Measurements from ENCODE around the gene PRXL2B. TPM values are rescaled to one million over a fixed set of nuclear protein-coding genes. Genes with fewer than 3 reads are reported as not detected.

Gene PRXL2B
- total RNA-seq, 1 donor from 2014 or later: 43.5 TPM

GRCh38 chr1:2597441-2598328 is 11.1 kb downstream of the PRXL2B start:
- intact Hi-C loops (cut with micrococcal nuclease): no loop called here
- Mint-ChIP-seq H3K36me3 (ENCODE audit: low read depth) (no peaks in the 10 kb centered on the region), H3K4me3 (no peak overlapping the region), H3K27me3 (peaks cover 8% of the 10 kb centered on the region), H3K9me3 (no peaks in the 10 kb centered on the region), H3K27ac (no peak overlapping the region), H3K4me1 (peaks cover 2% of the 10 kb centered on the region)
- DNase-seq: no peak

DNA sequence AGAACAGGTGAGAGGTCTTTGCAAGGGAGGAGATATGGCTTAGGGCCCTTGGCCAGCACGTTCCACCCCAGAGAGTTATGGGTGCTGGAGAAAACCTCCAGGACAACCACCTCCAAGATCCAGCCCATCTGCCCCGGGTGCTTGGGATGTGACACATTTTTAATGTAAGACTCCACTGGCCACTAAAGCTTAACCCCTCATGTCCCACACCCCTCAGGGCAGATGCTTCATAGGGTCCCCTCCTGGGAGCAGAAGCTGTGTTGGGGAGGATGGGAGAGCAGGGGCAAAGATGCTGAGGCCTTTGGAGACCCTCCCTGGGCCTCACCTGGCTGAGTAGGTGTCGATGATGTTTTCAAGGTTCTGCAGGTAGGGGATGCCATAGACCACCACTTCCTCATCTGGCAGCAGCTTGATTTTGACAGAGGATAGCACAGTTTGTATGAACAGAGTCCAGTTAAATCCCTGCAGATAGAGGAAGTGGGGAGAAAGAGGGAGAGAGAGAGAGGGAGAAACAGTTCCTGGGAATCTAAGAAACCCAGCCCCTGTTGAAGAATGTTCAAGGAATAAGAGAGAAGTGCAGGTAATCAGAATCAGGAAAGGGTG is 11.9 kb downstream of the PRXL2B start:
- no peaks in the 10 kb centered on the region for H3K36me3 Mint-ChIP-seq (ENCODE audit: low read depth)
- no peak overlapping the region for H3K4me3 Mint-ChIP-seq
- H3K9me3 Mint-ChIP-seq: no peaks in the 10 kb centered on the region
- no peaks in the 10 kb centered on the region for H3K4me1 Mint-ChIP-seq
- DNase-seq: no peak
- H3K27ac Mint-ChIP-seq: no peak overlapping the region
- intact Hi-C loops (cut with micrococcal nuclease): no loop called here
- peaks cover 8% of the 10 kb centered on the region for H3K27me3 Mint-ChIP-seq

DNA sequence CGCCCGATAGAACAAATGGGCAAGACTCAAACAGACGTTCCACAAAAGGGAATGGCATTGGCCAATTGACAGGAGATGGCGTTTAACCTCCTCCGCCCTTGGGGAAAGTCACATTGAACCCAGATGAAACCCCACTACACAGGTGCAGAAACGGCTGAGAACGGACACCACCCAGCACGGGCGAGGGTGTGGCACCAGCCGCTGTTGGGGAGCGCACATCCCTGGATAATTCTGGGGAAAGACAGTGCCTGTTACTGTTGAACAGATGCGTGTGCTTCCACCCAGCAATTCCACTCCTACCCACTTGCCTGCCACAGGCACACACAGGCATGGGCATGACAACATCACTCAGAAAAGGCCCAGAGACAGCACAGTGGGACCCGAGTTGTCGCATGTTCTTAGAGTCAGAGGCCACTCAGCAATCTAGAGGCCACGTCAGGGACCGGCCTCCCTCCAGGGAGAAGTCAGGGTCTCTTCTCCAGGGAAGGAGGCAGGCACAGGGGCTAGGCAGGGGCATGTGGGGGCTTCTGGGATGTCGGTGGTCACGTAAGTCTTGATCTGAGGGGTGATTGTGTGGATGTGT is 15.2 kb downstream of the PRXL2B start:
- Mint-ChIP-seq H3K27ac (no peak overlapping the region), H3K4me3 (no peak overlapping the region), H3K36me3 (ENCODE audit: low read depth) (no peaks in the 10 kb centered on the region), H3K27me3 (peaks cover 8% of the 10 kb centered on the region), H3K9me3 (no peaks in the 10 kb centered on the region), H3K4me1 (no peaks in the 10 kb centered on the region)
- DNase-seq: no peak
- intact Hi-C loops (cut with micrococcal nuclease): no loop called here

DNA sequence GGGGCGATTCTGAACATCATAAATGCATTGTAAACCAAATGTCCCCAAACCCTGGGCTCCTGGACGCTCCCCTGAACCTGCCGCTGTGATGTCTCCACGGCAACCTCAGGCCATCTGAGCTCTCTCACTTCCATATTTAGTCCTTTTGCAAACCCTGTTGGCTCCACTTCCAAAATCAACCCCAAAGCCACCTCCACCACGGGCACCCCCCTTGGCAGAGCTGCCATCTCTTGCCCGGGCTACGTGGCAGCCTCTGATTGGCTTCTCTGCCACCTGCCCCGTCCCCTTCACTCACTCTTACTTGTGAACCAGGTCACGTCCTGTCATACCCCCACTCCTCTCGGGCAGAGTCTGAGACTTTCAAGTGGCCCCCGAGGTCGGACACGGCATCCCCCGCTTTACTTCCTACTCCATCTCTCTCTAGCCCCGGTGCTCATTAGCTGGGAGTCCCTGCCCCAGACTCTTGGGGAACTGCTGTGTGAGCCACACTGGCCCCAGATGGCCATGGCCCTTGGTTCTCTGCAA is 15.8 kb downstream of the PRXL2B start:
- Mint-ChIP-seq H3K9me3 (no peaks in the 10 kb centered on the region), H3K27ac (no peak overlapping the region), H3K36me3 (ENCODE audit: low read depth) (no peaks in the 10 kb centered on the region), H3K27me3 (peaks cover 8% of the 10 kb centered on the region), H3K4me3 (no peak overlapping the region), H3K4me1 (no peaks in the 10 kb centered on the region)
- no peak for DNase-seq
- intact Hi-C loops (cut with micrococcal nuclease): no loop called here

- H3K27ac Mint-ChIP-seq: no peak overlapping the region
- H3K9me3 Mint-ChIP-seq: no peaks in the 10 kb centered on the region
- DNase-seq: no peak
- peaks cover 8% of the 10 kb centered on the region for H3K27me3 Mint-ChIP-seq
- no peak overlapping the region for H3K4me3 Mint-ChIP-seq
- no peaks in the 10 kb centered on the region for H3K36me3 Mint-ChIP-seq (ENCODE audit: low read depth)
- intact Hi-C loops (cut with micrococcal nuclease): no loop called here
- no peaks in the 10 kb centered on the region for H3K4me1 Mint-ChIP-seq
Observed at GRCh38 chr1:2602866-2603520, 16.4 kb downstream of the PRXL2B start.

DNA sequence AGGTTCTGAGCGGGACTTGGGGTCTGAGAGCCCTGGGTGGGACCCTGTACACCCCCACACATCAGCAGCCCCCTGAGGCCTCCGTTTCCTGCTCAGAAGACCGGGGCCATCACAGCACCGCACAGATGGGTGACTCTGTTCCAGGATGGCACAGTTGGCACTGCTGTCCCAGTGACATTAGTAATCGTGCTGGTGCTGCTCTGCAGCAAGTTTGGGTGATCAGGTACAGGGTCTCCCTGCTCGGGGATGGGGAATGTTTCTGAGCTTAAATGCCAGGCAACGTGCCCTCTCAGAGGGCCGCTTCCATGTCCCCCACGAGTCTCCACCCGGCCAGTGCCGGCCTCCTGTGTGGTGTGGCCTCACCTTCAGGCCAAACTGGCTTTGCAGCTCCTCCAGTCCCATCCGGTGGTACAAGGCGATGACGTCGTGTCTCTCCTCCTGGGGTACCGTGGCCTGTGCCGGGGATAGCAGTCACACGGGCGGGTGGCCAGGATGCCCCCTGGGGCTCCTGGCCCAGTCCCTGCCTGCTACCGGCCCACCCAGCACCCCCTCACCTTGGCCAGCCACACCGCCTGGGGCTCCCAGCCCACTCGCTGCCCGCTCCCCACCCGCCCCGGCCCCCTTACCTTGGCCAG is 17.1 kb downstream of the PRXL2B start:
- peaks cover 7% of the 10 kb centered on the region for H3K27me3 Mint-ChIP-seq
- DNase-seq: no peak
- H3K4me1 Mint-ChIP-seq: no peaks in the 10 kb centered on the region
- intact Hi-C loops (cut with micrococcal nuclease): no loop called here
- no peaks in the 10 kb centered on the region for H3K9me3 Mint-ChIP-seq
- H3K36me3 Mint-ChIP-seq (ENCODE audit: low read depth): no peaks in the 10 kb centered on the region
- H3K4me3 Mint-ChIP-seq: no peak overlapping the region
- H3K27ac Mint-ChIP-seq: no peak overlapping the region

- Mint-ChIP-seq H3K9me3 (no peaks in the 10 kb centered on the region), H3K4me3 (no peak overlapping the region), H3K27ac (no peak overlapping the region), H3K36me3 (ENCODE audit: low read depth) (no peaks in the 10 kb centered on the region), H3K27me3 (peaks cover 5% of the 10 kb centered on the region), H3K4me1 (no peaks in the 10 kb centered on the region)
- intact Hi-C loops (cut with micrococcal nuclease): no loop called here
- DNase-seq: no peak
Observed at GRCh38 chr1:2604156-2604843, 17.7 kb downstream of the PRXL2B start.

GRCh38 chr1:2604844-2605508 is 18.4 kb downstream of the PRXL2B start:
- H3K36me3 Mint-ChIP-seq (ENCODE audit: low read depth): no peaks in the 10 kb centered on the region
- no peaks in the 10 kb centered on the region for H3K9me3 Mint-ChIP-seq
- peaks cover 5% of the 10 kb centered on the region for H3K27me3 Mint-ChIP-seq
- no peaks in the 10 kb centered on the region for H3K4me1 Mint-ChIP-seq
- H3K4me3 Mint-ChIP-seq: no peak overlapping the region
- intact Hi-C loops (cut with micrococcal nuclease): no loop called here
- no peak overlapping the region for H3K27ac Mint-ChIP-seq
- DNase-seq: no peak

- H3K4me1 Mint-ChIP-seq: no peaks in the 10 kb centered on the region
- H3K36me3 Mint-ChIP-seq (ENCODE audit: low read depth): no peaks in the 10 kb centered on the region
- no peaks in the 10 kb centered on the region for H3K9me3 Mint-ChIP-seq
- peaks cover 5% of the 10 kb centered on the region for H3K27me3 Mint-ChIP-seq
- intact Hi-C loops (cut with micrococcal nuclease): no loop called here
- H3K27ac Mint-ChIP-seq: no peak overlapping the region
- DNase-seq: no peak
- no peak overlapping the region for H3K4me3 Mint-ChIP-seq
Observed at GRCh38 chr1:2605509-2606395, 19.2 kb downstream of the PRXL2B start.

DNA sequence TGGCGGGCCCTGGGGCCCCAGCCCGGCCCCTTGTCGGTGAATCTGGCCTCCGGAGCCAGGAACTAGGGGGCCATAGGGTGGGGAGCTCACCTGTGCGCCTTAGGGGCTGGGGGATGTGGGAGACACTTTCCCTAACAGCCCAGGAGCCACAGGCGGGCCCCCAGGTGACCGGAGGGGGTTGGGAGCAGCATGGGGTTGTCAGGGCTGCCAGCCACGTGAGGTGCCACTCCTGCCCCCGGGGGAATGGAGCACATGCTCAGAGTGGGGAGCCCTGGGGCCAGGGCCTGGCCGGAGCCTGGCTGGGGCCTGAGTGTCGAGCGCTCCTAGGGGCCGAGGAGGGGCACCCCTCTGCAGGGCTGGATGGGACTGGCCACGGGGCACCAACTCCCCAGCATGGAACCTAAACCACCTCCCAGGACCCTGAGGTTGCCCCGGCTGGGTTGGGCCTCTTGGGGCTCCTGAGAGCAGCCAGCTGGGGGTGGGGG is 19.9 kb downstream of the PRXL2B start:
- H3K9me3 Mint-ChIP-seq: no peaks in the 10 kb centered on the region
- H3K4me3 Mint-ChIP-seq: no peak overlapping the region
- H3K27me3 Mint-ChIP-seq: peaks cover 3% of the 10 kb centered on the region
- no peaks in the 10 kb centered on the region for H3K4me1 Mint-ChIP-seq
- H3K27ac Mint-ChIP-seq: no peak overlapping the region
- intact Hi-C loops (cut with micrococcal nuclease): no loop called here
- H3K36me3 Mint-ChIP-seq (ENCODE audit: low read depth): no peaks in the 10 kb centered on the region
- no peak for DNase-seq

DNA sequence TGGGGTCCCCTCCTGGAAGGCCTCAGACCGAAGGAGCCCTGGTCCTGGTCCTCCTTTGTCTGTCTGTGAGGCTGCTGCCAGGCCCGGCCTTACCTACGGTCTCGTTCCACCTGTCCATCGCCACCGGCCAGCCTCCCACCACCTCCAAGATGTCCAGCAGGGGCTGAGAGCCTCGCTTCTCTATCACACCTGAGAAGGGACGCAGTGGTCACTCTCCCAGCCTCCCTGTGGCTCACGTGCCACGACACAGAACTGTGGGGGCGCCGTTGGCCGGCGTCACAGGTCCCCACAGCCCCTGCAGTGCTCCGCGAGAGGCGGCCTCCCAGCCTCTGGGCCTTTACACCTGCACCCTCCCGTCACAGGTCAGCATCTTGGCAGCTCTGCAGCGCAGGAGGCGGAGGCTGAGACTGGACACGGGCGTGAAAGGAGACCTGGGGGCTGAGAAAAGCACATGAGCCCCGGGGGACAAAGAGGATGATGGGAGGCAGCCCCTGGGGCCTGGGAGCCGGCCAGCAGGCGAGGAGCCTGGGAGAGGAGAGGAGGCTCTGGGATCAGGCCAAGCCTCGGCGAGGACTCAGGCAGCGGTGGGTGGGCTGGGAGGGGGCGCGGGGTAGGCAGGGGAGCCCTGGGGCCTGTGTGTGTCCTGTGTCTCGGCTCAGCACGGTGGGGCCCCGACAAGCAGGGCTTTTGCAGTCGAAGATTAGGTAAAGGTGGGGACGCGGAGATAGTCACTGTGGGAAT is 20.5 kb downstream of the PRXL2B start:
- Mint-ChIP-seq H3K4me1 (no peaks in the 10 kb centered on the region), H3K27me3 (peaks cover 3% of the 10 kb centered on the region), H3K27ac (no peak overlapping the region), H3K9me3 (no peaks in the 10 kb centered on the region), H3K4me3 (no peak overlapping the region), H3K36me3 (ENCODE audit: low read depth) (no peaks in the 10 kb centered on the region)
- no peak for DNase-seq
- intact Hi-C loops (cut with micrococcal nuclease): no loop called here

Data from activated CD4-positive, alpha-beta T cell treated with anti-CD3 and anti-CD28 coated beads, Interleukin-2, amount 10 ng/mL, durations not matched to agents 24 days and 14 days (primary cell).